Left lung (tissue), 10 donors: ENCODE results near the gene ZBTB37. TPM values are rescaled to one million over a fixed set of nuclear protein-coding genes. Genes with fewer than 3 reads are reported as not detected.
"Not testable (repeated sequence)": the region's sequence is repeated elsewhere in the genome, so short reads cannot be mapped to it uniquely, and the experiment has no call there.

Experiments
- ATAC-seq: fragments of 200-7000 bp; cut with Tn5 transposase; one replicate; pipeline ENCODE4 v1.9.1; 2020; ENCODE audit warnings: moderate library complexity
- DNase-seq, 4 donors: peaks; one replicate each; pipeline ENCODE4 v3.0.0-alpha.2; 2013 to 2020
- H3K27ac ChIP-seq, 2 donors: fragments of 200-600 bp; sonication (generic) in 1 of 2; one replicate each; pipeline versions ENCODE4 v1.5.0 to v1.8.0; 2020 to 2021
- H3K27me3 ChIP-seq, 2 donors: fragments of 200-600 bp; sonication (generic) in 1 of 2; one replicate each; pipeline versions ENCODE4 v1.5.0 to v1.8.0; 2020 to 2021
- H3K36me3 ChIP-seq, 2 donors: fragments of 200-600 bp; sonication (generic) in 1 of 2; one replicate each; pipeline versions ENCODE4 v1.5.0 to v1.8.0; 2020 to 2021
- H3K4me1 ChIP-seq, 2 donors: fragments of 200-600 bp; one replicate each; pipeline ENCODE4 v1.8.0; 2021
- H3K4me3 ChIP-seq, 2 donors: fragments of 200-600 bp; sonication (generic) in 1 of 2; one replicate each; pipeline versions ENCODE4 v1.5.0 to v1.8.0; 2020 to 2021; ENCODE audit warnings: mild to moderate bottlenecking in 1 of 2
- H3K9me3 ChIP-seq, 2 donors: fragments of 200-600 bp; sonication (generic) in 1 of 2; one replicate each; pipeline versions ENCODE4 v1.5.0 to v1.8.0; 2020 to 2021
- CTCF ChIP-seq, 2 donors: fragments of 200-600 bp; sonication (generic) in 1 of 2; IDR thresholded peaks; one replicate each; pipeline versions ENCODE4 v1.5.0 to v1.8.0; 2021; ENCODE audit warnings: antibody characterized with exemption in 2 of 2
- intact Hi-C, 2 donors: fragments of 100-400 bp; cut with DNase I; formaldehyde crosslinking; loops; one replicate each; pipeline versions ENCODE4 v1.11.2 to v1.14.2; 2022
- polyA plus RNA-seq, 6 donors: library from polyadenylated mRNA; unstranded; fragments of 120-200 nt; gene quantifications; one replicate each; pipeline ENCODE4 v1.2.1, GENCODE V29; 2013; ENCODE audit not compliant: insufficient read length in 6 of 6
- total RNA-seq, 2 donors: library from RNA; stranded (reverse); fragmentation: NEBNext Ultra II Directional; extraction: Animal tissue kit (Norgen Biotek cat#: 25700); gene quantifications; one replicate each; pipeline ENCODE4 v1.2.1, GENCODE V29; 2021
- donor health status: DM: no; HTN: yes; CAD: no.
- donor health status: DM: no; HTN: no; CAD: no.

Gene ZBTB37
- total and polyA plus RNA-seq, 8 donors: 10.0 to 13.3 (median 12.1) TPM

- no peak for DNase-seq
- Histone ChIP-seq H3K27me3 (no peaks in the 10 kb centered on the region), H3K9me3 (no peaks in the 10 kb centered on the region), H3K36me3 (no peaks in the 10 kb centered on the region), H3K27ac (no peak overlapping the region), H3K4me1 (no peaks in the 10 kb centered on the region), H3K4me3 (no peak overlapping the region)
- intact Hi-C loops: no loop called here
- TF ChIP-seq CTCF (IDR thresholded peaks at IDR 0.05): no peak
- peak; percentile 75 for ATAC-seq
Observed at GRCh38 chr1:173917635-173918493, 49.7 kb downstream of the ZBTB37 start.

- ATAC-seq: no peak
Observed at GRCh38 chr1:173920861-173921260, 52.7 kb downstream of the ZBTB37 start.

GRCh38 chr1:173925306-173926242 lies 57.4 kb downstream of the ZBTB37 start:
- peak in 1 of 4 donors; percentile 63 for DNase-seq
- no peak overlapping the region for H3K27ac ChIP-seq
- no peaks in the 10 kb centered on the region for H3K9me3 ChIP-seq
- TF ChIP-seq CTCF (IDR thresholded peaks at IDR 0.05): no peak
- peaks cover 0 to 3% of the 10 kb centered on the region in 2 donors for H3K36me3 ChIP-seq
- H3K4me3 ChIP-seq: no peak overlapping the region
- no peaks in the 10 kb centered on the region for H3K4me1 ChIP-seq
- ATAC-seq: no peak
- H3K27me3 ChIP-seq: no peaks in the 10 kb centered on the region
- intact Hi-C loops: no loop called here

More at GRCh38 chr1:173920861-173921260, 52.7 kb downstream of the ZBTB37 start:
- no peak overlapping the region for H3K4me3 ChIP-seq
- no peaks in the 10 kb centered on the region for H3K36me3 ChIP-seq
- no peak overlapping the region for H3K27ac ChIP-seq
- no peaks in the 10 kb centered on the region for H3K27me3 ChIP-seq
- H3K9me3 ChIP-seq: no peaks in the 10 kb centered on the region
- intact Hi-C loops: no loop called here
- H3K4me1 ChIP-seq: no peaks in the 10 kb centered on the region
- no peak for TF ChIP-seq CTCF (IDR thresholded peaks at IDR 0.05)
- no peak for DNase-seq

GRCh38 chr1:173930541-173930940 lies 62.4 kb downstream of the ZBTB37 start:
- H3K27me3 ChIP-seq, H3K4me3 ChIP-seq, H3K4me1 ChIP-seq, H3K27ac ChIP-seq, DNase-seq, intact Hi-C loops, ATAC-seq, H3K9me3 ChIP-seq: not testable (repeated sequence)
- peaks cover 0 to 33% of the 10 kb centered on the region in 2 donors for H3K36me3 ChIP-seq

GRCh38 chr1:173934440-173934839 lies 66.3 kb downstream of the ZBTB37 start:
- H3K9me3 ChIP-seq: no peaks in the 10 kb centered on the region
- H3K27me3 ChIP-seq: no peaks in the 10 kb centered on the region
- no peak overlapping the region for H3K27ac ChIP-seq
- H3K4me1 ChIP-seq: no peaks in the 10 kb centered on the region
- no peak overlapping the region for H3K4me3 ChIP-seq
- ATAC-seq: no peak
- intact Hi-C loops: no loop called here
- TF ChIP-seq CTCF (IDR thresholded peaks at IDR 0.05): no peak
- no peak for DNase-seq
- H3K36me3 ChIP-seq: peaks cover 0 to 72% of the 10 kb centered on the region in 2 donors
